NCI-H1092 treated with DMSO at 0.1 percent for 48 hours (cell line): ENCODE data around the gene CABS1.

Source experiments
- DNase-seq: peaks from one replicate; lab custom pipeline; 2025; lab: John Stamatoyannopoulos, UW

Gene CABS1

DNA sequence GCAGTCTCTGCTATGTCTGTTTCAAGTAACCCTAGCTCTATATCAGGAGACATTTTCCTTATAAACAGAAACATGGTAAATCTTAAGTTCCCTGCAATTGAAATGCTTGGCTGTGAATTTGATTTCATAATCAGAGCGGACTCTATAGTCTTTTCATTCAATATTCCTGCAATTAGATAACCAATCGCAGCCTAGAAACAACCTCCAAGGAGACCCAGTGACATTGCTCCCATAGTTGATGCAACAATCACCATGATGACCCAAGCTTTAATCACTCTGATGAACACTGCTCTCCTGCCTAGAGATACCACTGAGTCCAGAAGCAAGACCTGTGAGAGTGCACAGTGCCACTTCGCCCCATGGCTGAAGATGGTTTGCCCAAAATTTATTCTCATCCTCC is at the start of gene CABS1:
Gene CABS1, plus strand, starts transcription at position 301 of the 400 bp plus-strand sequence. Its CDS starts 59 bp downstream, at position 360.
- DNase-seq: no peak

DNA sequence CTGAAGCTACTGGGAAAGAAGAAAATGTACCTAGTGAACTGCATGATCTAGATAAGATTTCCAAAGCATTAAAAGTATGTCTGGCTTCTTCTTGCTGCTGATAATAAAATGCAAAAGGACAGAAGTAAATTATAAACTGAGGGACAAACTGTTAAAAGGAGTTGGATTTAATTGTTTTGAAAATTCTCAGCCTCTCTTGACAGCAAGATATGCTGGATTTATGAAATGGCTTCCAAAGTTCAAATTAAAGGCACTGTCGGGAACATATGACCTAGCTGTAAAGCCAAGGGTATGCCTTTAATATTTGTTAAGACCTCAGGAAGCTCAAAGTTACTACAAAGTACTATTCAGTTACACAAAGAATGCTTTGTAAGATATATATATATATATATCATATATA is 46.1 kb upstream of the CABS1 start:
- DNase-seq: no peak

DNA sequence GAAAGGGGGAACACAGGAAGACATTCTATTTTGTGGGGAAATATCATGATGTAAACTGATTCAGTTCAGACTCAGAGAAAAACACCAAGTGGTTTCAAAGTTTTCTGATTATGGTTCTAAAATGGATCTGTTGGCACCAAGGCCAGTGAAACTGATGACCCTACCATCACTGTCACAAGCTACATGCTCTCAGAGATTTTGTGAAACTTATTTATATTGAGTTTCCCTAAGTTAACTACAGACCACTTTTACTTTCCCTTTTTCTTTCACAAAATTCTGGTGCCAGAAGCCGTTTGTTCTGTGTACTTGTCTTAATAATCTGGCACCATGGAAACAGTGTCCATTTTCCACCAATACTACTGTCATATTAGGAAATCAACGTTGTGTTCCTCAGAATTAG is 43.4 kb upstream of the CABS1 start:
- no peak for DNase-seq

DNA sequence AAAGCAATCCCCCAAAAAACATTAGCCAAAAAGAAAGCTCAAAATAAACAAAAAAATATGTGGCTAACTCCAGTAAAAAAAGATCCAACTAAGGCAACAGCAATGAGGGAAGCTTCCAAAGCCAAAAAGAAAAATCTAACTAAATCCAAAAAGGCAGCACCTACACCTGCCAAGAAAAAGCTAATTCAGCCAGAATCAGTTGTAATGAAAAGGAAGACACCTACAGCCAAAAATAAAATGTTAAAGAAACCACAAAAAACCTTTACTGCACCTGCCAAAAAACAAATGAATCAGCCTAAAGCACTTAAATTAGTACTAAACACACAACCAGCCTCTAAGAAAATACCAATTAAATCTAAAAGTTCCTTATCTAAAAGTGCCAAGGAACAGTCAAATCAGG is 37.2 kb upstream of the CABS1 start:
- no peak for DNase-seq

DNA sequence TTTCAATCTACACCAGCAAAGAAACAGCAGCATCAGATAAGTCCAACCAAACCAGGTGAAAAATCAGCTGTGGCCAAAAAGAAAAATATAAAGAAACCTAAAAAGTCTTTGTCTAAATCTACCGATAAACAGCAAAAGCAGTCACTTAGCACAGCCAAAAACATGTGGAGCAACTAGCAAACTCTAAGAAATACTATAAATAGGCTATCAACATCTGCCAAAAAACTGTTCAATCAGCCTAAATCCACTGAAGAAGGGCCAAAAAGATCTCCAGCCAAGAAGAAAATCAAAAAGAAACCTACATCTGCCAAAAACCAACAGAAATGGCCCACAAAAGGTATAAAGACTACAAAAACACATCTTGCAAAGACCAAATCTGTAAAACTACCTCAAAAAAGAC is 36.7 kb upstream of the CABS1 start:
- DNase-seq: no peak

DNA sequence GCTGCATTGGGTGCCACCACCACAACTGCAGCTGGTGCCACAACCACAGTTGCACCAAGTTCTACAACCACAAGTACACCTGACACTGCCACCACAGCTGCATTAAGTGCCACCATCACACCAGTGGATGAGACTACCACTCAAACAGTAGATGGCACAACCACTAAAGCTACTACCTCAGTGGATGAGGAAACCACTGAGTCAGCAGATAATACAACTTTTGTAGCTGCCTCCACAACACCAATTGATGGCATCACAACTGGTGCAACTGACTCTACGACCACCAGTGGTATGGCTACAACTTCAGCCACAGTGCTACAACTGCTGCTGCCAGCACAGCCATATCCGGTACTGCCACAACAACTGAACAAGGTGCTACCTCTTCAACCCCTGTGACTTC is 35.1 kb upstream of the CABS1 start:
- DNase-seq: no peak

DNA sequence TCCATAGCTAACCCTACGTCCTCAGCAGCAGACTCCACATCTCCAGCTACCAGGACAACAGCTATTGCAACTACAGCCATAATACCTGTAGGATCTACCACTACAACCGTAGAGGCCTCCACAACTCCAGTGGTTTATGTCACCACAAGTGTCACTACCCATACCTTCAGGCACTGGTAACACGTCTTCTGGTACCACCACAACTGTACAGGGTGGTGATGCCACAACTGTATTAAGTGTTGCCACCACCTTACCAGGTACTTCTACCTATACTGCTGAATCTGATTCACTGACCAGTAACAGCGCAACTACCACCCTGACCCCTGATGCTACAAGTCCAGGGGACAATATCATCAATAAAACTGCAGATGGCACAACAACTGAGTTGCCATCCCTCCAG is 34.6 kb upstream of the CABS1 start:
- no peak for DNase-seq

DNA sequence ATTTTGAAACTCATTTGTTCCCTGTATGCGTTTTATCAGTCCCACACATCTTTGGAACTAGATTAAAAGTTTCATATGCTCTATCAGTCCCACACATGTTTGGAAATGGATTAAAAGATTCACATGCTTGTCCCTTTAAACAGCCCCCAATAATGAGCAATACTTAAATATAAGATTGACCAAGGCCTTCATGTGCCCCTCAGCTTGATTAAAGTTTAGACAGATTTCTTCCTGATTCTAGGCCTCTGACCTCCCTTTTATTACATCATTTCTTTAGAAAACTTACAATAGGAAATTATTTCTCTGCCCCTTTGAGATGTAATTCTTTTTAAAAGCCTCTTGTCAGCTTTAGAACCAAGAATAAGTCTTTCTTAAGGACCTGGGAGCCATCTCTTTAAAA is 31.7 kb upstream of the CABS1 start:
- no peak for DNase-seq

DNA sequence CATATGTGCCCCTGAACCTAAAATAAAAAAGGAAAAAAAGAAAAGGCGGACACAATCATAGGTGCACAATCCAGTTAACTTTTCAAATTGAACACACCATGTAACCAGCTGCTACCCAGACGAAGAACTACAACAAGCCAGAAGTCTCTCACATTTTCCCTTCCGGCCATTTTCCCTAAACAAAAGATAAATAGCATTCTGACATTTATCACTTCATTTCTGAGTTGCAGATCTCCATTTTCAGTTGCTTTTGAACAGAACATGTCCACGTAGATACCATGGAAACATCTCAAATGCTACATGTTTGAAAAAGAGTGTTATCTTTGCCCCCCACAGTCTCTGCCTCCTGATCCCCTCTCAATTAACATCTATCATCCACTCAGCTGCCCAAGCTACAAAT is 29.2 kb upstream of the CABS1 start:
- no peak for DNase-seq

DNA sequence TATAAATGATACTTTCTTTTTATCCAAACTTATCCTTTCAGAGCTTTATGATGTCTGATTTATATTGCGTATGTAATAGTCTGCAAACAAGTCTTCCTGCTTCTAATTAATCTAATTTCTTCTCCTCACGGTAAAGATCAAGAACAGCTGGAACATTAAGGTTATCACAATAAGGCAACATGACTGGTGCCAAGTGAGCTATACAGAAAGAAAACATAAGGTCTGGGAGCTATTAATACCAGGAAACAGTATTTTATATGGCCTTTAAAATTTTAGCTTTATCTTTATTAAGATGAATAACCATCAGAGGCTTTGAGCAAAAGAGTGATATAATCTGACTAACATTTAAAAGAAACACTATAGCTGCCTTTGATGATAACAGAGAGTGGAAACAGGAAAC is 28.7 kb upstream of the CABS1 start:
- no peak for DNase-seq

DNA sequence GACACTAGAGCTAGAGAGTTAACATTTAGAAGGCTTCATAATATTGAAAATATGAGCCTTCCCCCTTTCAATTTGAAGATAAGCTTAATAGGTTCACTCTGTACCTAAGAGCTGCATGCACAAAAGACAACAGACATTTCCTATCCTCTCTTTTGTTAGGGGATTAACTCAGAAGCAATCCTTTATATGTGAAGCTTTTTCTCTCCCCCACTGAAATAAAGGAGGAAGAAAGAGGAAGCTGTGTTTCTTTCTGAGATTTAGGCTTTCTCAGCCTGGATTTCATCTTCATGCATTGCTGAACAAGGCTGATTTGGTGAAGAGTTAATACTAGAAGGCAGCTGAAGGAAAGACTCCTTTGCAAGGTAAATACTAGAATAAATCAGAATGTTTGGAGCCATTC is 21.0 kb upstream of the CABS1 start:
- no peak for DNase-seq

DNA sequence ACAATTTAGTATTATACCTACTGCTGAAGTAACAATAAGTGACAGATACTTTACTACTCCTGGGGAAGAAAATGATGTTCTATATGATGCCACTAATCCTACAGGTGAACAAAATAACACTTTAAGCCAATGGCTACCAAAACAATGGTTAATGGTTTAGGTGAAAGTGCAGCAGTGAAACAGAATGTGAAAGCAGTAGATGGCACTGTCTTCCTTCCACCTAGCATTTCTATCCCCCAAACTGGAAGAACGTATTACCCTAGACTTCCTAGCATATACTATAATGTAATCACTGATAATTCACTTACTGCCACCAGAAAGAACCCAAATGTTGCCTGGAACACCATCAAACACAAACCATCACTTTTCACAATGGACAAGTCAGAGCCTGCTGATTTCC is 18.9 kb upstream of the CABS1 start:
- no peak for DNase-seq

DNA sequence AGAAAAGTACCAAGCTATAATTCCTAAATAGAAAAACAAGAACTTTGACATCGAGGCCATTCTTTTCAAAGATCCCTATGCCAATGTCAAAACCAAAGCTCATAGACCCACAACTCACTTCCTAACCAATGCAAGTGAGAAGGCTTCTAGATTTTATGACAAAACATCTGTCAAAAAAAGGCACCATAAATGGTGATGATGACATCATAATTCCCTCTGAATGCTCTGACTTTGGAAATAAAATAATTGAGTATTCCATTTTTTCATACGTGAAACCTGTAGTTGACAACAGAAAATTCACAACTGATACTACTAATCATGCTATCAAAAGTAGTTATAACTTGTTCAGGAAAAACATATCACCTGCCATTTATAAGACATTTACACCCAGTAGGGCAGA is 8.7 kb upstream of the CABS1 start:
- no peak for DNase-seq

DNA sequence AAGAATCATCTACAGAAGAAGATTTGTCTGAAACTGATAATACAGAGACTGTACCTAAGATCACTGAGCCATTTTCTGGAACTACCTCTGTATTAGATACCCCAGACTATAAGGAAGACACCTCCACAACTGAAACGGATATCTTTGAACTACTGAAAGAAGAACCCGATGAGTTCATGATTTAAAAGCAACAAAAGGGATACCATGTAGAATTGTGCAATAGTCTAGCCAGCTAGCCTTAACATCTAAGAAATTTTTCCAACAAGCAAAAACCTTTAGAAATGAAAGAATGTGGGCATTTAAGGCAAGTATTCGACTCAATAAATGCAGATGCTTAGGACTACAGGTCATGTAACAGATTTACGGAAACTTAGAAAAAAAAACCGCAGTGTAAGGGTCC is 1.3 kb downstream of the CABS1 start:
- no peak for DNase-seq

DNA sequence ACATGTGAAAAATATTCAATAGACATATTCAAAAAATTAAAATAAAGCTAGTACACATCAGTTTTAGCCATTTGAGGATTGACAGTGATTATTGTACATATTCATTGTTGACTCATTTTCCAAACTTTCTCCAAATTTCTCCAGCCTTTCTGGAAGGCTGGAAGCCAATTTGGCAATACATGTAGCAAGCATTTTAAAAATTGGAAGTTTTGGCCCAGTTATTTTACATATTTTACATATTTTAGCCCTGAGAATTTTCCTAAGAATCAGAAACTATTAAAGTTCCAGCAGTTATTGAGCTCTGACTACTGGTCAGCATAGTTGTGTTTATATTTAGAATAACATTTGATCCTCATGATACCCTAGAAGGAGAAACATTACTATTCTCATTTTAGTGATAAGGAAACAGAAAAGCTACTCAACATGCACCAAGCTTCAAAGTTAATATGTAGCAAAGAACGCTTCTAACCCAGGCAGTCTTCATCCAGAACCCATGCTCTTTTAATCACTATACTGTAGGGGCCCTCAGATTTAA is 3.2 kb downstream of the CABS1 start:
- no peak for DNase-seq

DNA sequence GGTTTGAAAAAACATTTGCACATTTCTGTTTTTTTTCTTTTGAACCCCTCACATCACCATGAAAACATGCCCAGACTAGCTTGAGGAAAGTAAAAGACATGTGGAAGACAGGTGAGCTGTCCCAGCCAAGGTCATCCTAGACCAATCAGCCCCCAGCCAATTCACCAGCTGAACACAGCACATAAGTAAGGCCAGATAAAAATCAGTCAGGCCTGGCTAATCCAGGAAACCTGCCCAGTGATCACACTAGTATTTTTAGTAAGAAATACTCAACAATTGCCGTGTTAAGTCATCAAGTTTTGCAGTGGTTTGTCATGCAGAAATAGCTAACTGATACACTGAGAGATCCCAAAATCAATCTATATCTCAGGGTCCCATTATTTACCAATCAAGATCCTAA is 21.4 kb downstream of the CABS1 start:
- DNase-seq: no peak

DNA sequence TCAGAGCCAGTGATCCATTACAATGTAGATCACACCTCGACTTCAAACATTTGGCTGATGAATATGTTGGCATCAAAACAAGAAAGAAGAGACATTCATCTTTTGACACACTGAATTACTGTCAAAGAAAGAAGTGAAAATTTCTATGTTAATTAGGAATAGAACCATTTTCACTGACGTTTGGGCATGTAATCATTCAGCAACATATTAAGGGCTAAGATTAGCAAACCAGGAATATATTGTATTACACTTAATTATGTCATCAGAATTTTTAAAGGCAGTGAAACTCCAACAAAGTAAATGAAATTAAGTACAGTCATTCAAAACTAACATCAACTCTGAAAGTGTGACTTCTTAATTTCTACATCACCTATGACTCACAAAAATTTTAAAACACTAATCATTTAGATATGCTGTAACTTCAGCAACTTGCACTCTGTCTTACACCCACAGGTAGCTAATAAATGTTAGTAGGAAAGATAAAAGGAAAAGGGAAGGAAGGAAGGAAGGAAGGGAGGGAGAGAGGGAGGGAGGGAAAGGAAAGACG is 24.4 kb downstream of the CABS1 start:
- no peak for DNase-seq

DNA sequence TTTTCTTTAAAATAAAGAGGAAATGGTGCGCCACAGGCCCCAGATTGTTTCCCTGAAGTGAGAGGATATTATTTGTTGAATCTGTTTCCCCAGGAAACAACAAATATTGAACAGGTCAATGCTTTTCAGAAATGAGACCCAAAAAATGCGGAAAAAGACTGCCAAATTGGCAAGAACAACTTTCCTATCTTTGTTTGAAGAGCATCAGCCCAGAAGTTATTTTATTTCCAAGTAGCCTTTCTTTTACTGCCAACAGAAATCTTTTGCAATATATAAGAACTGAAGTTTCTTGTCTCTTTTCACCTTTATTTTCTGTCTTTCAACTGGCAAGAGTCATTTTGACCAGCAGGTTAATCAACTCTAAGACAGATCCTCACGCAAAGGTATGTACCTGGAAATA is 25.7 kb downstream of the CABS1 start, which contains the start of gene SMR3A:
Gene SMR3A, plus strand, starts transcription at position 301 of the 400 bp plus-strand sequence. CDS start 1,356 bp downstream, outside the sequence.
- no peak for DNase-seq

DNA sequence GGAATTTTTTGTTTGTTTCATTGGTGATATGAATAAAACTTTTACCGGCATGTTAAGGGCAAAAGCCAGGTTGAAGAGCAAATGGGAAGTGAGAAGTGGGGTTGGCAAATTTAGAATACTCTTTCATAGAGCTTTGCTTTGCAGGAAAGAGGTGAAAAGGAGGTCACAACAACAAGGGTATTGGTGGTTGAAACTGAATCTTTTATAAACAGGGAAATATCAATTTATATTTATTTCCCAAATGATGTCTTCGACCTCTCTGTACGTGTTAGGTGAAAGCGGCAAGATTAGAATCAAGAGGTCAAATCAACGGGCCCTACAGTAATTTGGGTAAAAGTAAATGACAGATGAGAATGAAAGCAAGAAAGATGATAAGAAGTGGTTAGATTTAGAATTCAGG is 29.2 kb downstream of the CABS1 start:
- no peak for DNase-seq

DNA sequence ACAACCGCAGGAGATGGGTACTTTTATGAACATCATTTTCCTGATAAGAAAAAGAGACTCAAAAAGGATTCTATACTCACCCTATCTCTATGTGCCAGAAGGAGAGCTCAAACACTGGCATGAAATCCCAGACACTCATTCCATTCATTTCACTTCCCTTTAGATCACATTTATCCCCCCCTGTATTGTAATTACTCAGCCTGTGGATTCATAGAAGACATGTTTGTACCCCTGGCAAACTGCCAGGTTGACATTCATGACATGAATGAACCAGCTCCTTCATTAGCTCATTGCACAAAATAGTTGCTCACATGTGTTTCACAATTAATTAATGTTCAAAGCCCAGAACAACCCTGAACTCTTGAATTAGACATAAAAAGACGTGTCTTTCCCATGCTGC is 30.7 kb downstream of the CABS1 start:
- no peak for DNase-seq

DNA sequence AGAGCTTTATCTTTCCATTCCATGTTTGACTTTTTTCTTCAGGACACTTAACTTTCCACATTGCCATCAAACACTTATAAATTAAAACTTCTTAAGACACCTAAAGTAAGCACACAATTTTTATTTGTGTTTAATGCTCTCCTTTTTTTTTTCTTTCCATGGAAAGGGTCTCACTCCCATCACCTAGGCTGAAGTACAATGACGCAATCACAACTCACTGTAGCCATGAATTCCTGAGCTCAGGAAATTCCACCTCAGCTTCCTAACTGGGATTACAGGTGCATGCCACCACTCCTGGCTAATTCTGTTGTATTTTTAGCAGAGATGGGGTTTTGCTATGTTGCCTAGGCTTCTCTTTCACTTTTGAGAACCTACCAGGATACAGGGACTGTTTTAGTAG is 33.0 kb downstream of the CABS1 start:
- no peak for DNase-seq

DNA sequence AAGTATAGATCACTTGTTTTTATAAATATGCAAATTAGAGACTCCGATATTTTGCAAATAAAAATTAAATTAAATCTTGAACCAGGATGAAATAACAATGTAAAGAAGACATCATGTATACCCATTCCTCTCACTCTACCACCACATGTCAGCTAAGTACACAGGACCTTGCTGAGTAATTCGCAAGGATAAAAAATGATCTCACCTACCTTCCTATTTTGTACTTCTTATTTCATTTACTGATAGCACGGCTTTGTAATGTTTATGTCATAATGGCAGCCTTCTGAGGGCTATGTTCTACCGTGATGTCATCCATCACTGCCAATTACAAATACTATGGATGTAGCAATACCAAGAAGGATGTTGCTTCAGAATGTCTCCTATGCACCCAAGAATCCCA is 37.2 kb downstream of the CABS1 start:
- DNase-seq: no peak

DNA sequence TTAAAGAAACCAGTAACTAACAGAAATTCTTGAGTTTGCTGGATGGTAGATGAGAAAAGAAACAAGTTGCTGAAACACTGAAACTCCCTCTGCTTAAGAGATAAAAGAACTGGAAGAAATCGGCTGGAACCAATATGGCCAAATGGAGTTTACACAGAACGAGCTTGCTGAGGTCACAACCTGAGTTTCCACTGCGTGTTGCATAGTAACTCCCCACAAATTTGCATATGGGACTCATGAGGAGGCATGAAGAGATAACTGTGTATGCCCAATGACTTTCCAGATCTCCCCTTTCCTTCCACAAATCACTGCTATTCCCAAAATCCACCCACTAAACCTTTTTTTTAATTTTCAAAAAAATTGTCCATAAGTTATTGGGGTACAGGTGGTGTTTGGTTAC is 38.0 kb downstream of the CABS1 start:
- DNase-seq: no peak

DNA sequence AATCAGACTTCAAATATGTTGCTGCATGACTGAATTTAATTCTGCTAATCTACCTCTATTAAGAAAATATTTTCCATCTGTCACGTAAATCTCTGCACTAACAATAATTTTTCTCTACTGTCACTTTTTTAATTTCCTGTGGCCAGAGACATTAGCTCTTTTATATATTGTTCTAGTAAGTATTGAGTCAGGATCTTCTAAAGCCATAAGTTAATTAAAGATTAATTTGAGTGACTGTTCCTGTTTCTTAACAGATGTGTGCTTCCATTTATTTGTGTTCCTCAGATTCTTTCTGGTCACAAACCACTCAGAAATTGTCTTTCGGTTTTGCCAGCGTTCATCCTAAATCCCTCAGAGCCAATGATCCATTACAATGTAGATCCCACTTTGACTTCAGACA is 45.8 kb downstream of the CABS1 start:
- DNase-seq: no peak
